Measurements from ENCODE around the gene CASZ1.

Gene CASZ1

GRCh38 chr1:10814976-10815857, 18.8 kb upstream of the CASZ1 start:
- Histone ChIP-seq H3K4me2 (ENCODE audit: low read length) (no peak overlapping the region), H3K4me3 (ENCODE audit: low read depth, low read length) (no peak overlapping the region), H2AFZ (no peak overlapping the region), H3K79me2 (no peaks in the 10 kb centered on the region), H3K36me3 (ENCODE audit: control insufficient read depth, insufficient read depth, low read length) (no peaks in the 10 kb centered on the region), H3K9ac (no peak overlapping the region), H3K4me1 (no peaks in the 10 kb centered on the region), H3K27me3 (ENCODE audit: control insufficient read depth, insufficient read depth, low read length) (no peaks in the 10 kb centered on the region), H3K27ac (no peak overlapping the region), H3K9me3 (ENCODE audit: control insufficient read depth, low read length) (no peaks in the 10 kb centered on the region)
- TF ChIP-seq, protein P1, sequence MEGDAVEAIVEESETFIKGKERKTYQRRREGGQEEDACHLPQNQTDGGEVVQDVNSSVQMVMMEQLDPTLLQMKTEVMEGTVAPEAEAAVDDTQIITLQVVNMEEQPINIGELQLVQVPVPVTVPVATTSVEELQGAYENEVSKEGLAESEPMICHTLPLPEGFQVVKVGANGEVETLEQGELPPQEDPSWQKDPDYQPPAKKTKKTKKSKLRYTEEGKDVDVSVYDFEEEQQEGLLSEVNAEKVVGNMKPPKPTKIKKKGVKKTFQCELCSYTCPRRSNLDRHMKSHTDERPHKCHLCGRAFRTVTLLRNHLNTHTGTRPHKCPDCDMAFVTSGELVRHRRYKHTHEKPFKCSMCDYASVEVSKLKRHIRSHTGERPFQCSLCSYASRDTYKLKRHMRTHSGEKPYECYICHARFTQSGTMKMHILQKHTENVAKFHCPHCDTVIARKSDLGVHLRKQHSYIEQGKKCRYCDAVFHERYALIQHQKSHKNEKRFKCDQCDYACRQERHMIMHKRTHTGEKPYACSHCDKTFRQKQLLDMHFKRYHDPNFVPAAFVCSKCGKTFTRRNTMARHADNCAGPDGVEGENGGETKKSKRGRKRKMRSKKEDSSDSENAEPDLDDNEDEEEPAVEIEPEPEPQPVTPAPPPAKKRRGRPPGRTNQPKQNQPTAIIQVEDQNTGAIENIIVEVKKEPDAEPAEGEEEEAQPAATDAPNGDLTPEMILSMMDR (IDR thresholded peaks at IDR 0.05), result no peak

GRCh38 chr1:10814312-10814711, 17.9 kb upstream of the CASZ1 start:
- Histone ChIP-seq H3K27ac (no peak overlapping the region), H3K79me2 (no peaks in the 10 kb centered on the region)
- TF ChIP-seq, protein P1 (IDR thresholded peaks at IDR 0.05), result no peak

GRCh38 chr1:10813799-10814198, 17.4 kb upstream of the CASZ1 start:
- Histone ChIP-seq H3K9me3 (ENCODE audit: control insufficient read depth, low read length) (no peaks in the 10 kb centered on the region), H3K4me2 (ENCODE audit: low read length) (no peak overlapping the region), H3K36me3 (ENCODE audit: control insufficient read depth, insufficient read depth, low read length) (no peaks in the 10 kb centered on the region), H3K79me2 (no peaks in the 10 kb centered on the region), H3K27me3 (ENCODE audit: control insufficient read depth, insufficient read depth, low read length) (no peaks in the 10 kb centered on the region), H2AFZ (no peak overlapping the region), H3K4me1 (no peaks in the 10 kb centered on the region), H3K9ac (no peak overlapping the region), H3K4me3 (ENCODE audit: low read depth, low read length) (no peak overlapping the region), H3K27ac (no peak overlapping the region)
- TF ChIP-seq, protein P1 (IDR thresholded peaks at IDR 0.05), result no peak

More at GRCh38 chr1:10814312-10814711, 17.9 kb upstream of the CASZ1 start:
- Histone ChIP-seq H3K36me3 (ENCODE audit: control insufficient read depth, insufficient read depth, low read length) (no peaks in the 10 kb centered on the region), H3K4me1 (no peaks in the 10 kb centered on the region), H2AFZ (no peak overlapping the region), H3K9me3 (ENCODE audit: control insufficient read depth, low read length) (no peaks in the 10 kb centered on the region), H3K4me3 (ENCODE audit: low read depth, low read length) (no peak overlapping the region), H3K9ac (no peak overlapping the region), H3K4me2 (ENCODE audit: low read length) (no peak overlapping the region), H3K27me3 (ENCODE audit: control insufficient read depth, insufficient read depth, low read length) (no peaks in the 10 kb centered on the region)

GRCh38 chr1:10812387-10812915, 16.0 kb upstream of the CASZ1 start:
- H3K4me2 ChIP-seq (ENCODE audit: low read length), result no peak overlapping the region
- H3K36me3 ChIP-seq (ENCODE audit: control insufficient read depth, insufficient read depth, low read length), result no peaks in the 10 kb centered on the region
- H3K27ac ChIP-seq, result no peak overlapping the region
- TF ChIP-seq, protein P1 (IDR thresholded peaks at IDR 0.05), result no peak
- no peaks in the 10 kb centered on the region for H3K9me3 ChIP-seq (ENCODE audit: control insufficient read depth, low read length)
- H3K9ac ChIP-seq, result no peak overlapping the region
- H3K4me3 ChIP-seq (ENCODE audit: low read depth, low read length), result no peak overlapping the region
- H3K27me3 ChIP-seq (ENCODE audit: control insufficient read depth, insufficient read depth, low read length), result no peaks in the 10 kb centered on the region
- H3K79me2 ChIP-seq, result no peaks in the 10 kb centered on the region
- no peaks in the 10 kb centered on the region for H3K4me1 ChIP-seq
- no peak overlapping the region for H2AFZ ChIP-seq
